Smooth muscle cell (in vitro differentiated cells): ENCODE data around the gene TSPAN32. TPM values are rescaled to one million over a fixed set of nuclear protein-coding genes. Genes with fewer than 3 reads are reported as not detected.

Source experiments
- DNase-seq: peaks from one replicate; lab custom pipeline; 2025; ENCODE audit not compliant: unreplicated experiment; lab: John Stamatoyannopoulos, UW
- H2AFZ ChIP-seq: fragments of 200-600 bp; sonication (generic); 2 replicates; pipeline ENCODE4 v1.6.0; 2016; ENCODE audit warnings: antibody characterized with exemption, low read depth, mild to moderate bottlenecking
- H3F3A ChIP-seq: fragments of 200-600 bp; sonication (generic); 2 replicates; pipeline ENCODE4 v1.6.0; 2017; ENCODE audit warnings: antibody characterized with exemption, low read depth
- H3K27ac ChIP-seq: fragments of 200-600 bp; sonication (generic); 2 replicates; pipeline ENCODE4 v1.5.1; 2016; ENCODE audit warnings: low read depth, mild to moderate bottlenecking
- H3K27me3 ChIP-seq: fragments of 200-600 bp; sonication (generic); 2 replicates; pipeline ENCODE4 v1.6.1; 2016; ENCODE audit warnings: low read depth, mild to moderate bottlenecking
- H3K36me3 ChIP-seq: fragments of 200-600 bp; sonication (generic); 2 replicates; pipeline ENCODE4 v1.5.1; 2016; ENCODE audit warnings: low read depth
- H3K4me1 ChIP-seq: fragments of 200-600 bp; sonication (generic); 2 replicates; pipeline ENCODE4 v1.5.1; 2016; ENCODE audit warnings: low read depth
- H3K4me2 ChIP-seq: fragments of 200-600 bp; sonication (generic); 2 replicates; pipeline ENCODE4 v1.6.0; 2016; ENCODE audit warnings: mild to moderate bottlenecking
- H3K4me3 ChIP-seq: fragments of 200-600 bp; sonication (generic); 2 replicates; pipeline ENCODE4 v1.5.1; 2016; ENCODE audit warnings: mild to moderate bottlenecking
- H3K79me2 ChIP-seq: fragments of 200-600 bp; sonication (generic); 2 replicates; pipeline ENCODE4 v1.6.0; 2016; ENCODE audit warnings: low read depth, mild to moderate bottlenecking
- H3K9ac ChIP-seq: fragments of 200-600 bp; sonication (generic); 2 replicates; pipeline ENCODE4 v1.6.0; 2016; ENCODE audit warnings: low read depth
- H3K9me3 ChIP-seq: fragments of 200-600 bp; sonication (generic); replicated peaks from 2 replicates; pipeline ENCODE4 v1.5.1; 2016; ENCODE audit warnings: low read depth
- H4K20me1 ChIP-seq: fragments of 200-600 bp; sonication (generic); 2 replicates; pipeline ENCODE4 v1.6.0; 2016; ENCODE audit warnings: low read depth
- WGBS: methylation state at CpG from one replicate; pipeline ENCODE4 v1.1.7; 2016; ENCODE audit warnings: low lambda C conversion rate; 5-methylcytosine and 5-hydroxymethylcytosine counted together
- polyA plus RNA-seq: library from polyadenylated mRNA; unstranded; fragments of >200 nt; fragmentation: Nextera tagmentation; extraction: Ambion mirVana; gene quantifications from 2 replicates; pipeline ENCODE4 v1.2.1, GENCODE V29; 2016
- total RNA-seq: library from RNA; depleted of rRNA; stranded (reverse); fragments of >200 nt; gene quantifications from 2 replicates; pipeline ENCODE4 v1.2.3, GENCODE V29; 2014
- TF ChIP-seq, protein P1 (sequence below): fragments of 200-600 bp; sonication (generic); IDR thresholded peaks from 2 replicates; pipeline ENCODE4 v1.5.1; 2017; ENCODE audit warnings: borderline replicate concordance, mild to moderate bottlenecking, antibody characterized with exemption; ENCODE audit not compliant: insufficient read depth, poor library complexity, severe bottlenecking

The TSPAN32 gene, protein sequence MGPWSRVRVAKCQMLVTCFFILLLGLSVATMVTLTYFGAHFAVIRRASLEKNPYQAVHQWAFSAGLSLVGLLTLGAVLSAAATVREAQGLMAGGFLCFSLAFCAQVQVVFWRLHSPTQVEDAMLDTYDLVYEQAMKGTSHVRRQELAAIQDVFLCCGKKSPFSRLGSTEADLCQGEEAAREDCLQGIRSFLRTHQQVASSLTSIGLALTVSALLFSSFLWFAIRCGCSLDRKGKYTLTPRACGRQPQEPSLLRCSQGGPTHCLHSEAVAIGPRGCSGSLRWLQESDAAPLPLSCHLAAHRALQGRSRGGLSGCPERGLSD
- total RNA-seq = not detected in 2 replicates
- polyA plus RNA-seq = 0.91 TPM in 1 of 2 replicates, not detected in the other

DNA sequence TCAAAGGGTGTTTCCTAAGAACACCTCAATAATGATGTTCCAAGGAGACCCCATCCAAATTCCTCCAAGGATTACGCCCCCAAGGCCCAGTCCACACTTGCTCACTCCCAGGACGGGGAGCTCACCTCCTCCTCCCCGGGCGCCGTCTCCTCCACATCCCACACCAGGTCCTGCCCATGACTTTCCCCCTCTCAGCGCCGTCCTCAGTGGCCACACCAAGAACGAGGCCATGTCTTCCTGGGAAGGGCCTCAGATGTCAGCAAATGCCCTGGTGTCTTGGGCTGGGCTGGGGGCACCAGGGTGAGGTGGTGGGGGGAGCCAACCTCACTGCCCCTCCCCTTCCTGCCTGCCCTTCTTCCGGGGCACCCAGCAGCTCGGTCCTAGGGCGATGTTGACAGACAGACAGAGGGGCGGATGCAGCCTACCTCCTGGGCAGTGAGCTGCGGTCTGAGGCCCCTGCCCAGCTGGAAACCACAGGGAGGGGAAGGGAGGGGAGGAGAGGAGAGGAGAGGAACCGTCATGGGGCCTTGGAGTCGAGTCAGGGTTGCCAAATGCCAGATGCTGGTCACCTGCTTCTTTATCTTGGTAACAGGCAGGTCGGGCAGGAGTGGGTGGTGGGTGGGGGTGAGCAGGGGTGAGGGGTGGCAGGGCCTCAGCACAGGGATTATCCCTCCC is at the start of gene TSPAN32, which contains the start of gene C11orf21:
TSPAN32 (plus strand) TSS at position 383 of the 675 bp plus-strand sequence; CDS start at position 520, 137 bp downstream.
C11orf21 (minus strand) TSS at position 288 of the 675 bp plus-strand sequence; CDS start at position 178, 110 bp downstream.
- TF ChIP-seq, protein P1, sequence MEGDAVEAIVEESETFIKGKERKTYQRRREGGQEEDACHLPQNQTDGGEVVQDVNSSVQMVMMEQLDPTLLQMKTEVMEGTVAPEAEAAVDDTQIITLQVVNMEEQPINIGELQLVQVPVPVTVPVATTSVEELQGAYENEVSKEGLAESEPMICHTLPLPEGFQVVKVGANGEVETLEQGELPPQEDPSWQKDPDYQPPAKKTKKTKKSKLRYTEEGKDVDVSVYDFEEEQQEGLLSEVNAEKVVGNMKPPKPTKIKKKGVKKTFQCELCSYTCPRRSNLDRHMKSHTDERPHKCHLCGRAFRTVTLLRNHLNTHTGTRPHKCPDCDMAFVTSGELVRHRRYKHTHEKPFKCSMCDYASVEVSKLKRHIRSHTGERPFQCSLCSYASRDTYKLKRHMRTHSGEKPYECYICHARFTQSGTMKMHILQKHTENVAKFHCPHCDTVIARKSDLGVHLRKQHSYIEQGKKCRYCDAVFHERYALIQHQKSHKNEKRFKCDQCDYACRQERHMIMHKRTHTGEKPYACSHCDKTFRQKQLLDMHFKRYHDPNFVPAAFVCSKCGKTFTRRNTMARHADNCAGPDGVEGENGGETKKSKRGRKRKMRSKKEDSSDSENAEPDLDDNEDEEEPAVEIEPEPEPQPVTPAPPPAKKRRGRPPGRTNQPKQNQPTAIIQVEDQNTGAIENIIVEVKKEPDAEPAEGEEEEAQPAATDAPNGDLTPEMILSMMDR = no peak
- no peak for DNase-seq

DNA sequence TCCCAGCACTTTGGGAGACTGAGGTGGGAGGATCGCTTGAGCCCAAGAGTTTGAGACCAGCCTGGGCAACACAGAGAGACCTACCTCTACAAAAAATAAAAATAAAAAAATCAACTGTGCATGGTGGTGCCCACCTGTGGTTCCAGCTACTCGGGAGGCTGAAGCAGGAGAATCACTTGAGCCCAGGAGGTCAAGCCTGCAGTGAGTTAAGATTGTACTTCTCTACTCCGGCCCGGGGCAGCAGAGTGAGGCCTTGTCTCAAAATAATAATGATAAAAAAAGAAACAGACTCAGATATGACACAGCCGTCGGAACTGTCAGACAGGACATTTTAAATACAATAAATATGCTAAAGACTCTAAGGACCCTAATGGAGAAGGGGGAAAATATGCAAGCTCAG is 49.8 kb upstream of the TSPAN32 start:
- no peak overlapping the region for H3K4me2 ChIP-seq
- H3K9ac ChIP-seq = no peak overlapping the region
- H3K79me2 ChIP-seq = no peaks in the 10 kb centered on the region
- H3K27me3 ChIP-seq = peaks cover 7% of the 10 kb centered on the region
- no peaks in the 10 kb centered on the region for H3F3A ChIP-seq
- no peak overlapping the region for H3K27ac ChIP-seq
- H3K4me1 ChIP-seq = no peaks in the 10 kb centered on the region
- no peak for DNase-seq
- no peaks in the 10 kb centered on the region for H4K20me1 ChIP-seq
- 89% methylated on average over 6 of the region's 6 CpGs for WGBS
- no peak overlapping the region for H3K4me3 ChIP-seq
- H3K9me3 ChIP-seq = no peaks in the 10 kb centered on the region
- no peaks in the 10 kb centered on the region for H3K36me3 ChIP-seq
- H2AFZ ChIP-seq = no peak overlapping the region
- TF ChIP-seq, protein P1 = no peak

More for the DNA sequence above, at the start of gene TSPAN32, which contains the start of gene C11orf21:
- Histone ChIP-seq H4K20me1 (no peaks in the 10 kb centered on the region), H3K36me3 (no peaks in the 10 kb centered on the region), H3K9ac (no peak within 1 kb of the TSS), H3K79me2 (no peaks in the 10 kb centered on the region), H3K27ac (no peak within 1 kb of the TSS), H3K4me1 (peaks cover 7% of the 10 kb centered on the region), H3K4me2 (no peak within 1 kb of the TSS), H3K27me3 (no peaks in the 10 kb centered on the region), H3K4me3 (no peak within 1 kb of the TSS), H3K9me3 (no peaks in the 10 kb centered on the region), H2AFZ (no peak within 1 kb of the TSS), H3F3A (no peaks in the 10 kb centered on the region)
- WGBS = 85% methylated on average over 13 of the region's 16 CpGs

DNA sequence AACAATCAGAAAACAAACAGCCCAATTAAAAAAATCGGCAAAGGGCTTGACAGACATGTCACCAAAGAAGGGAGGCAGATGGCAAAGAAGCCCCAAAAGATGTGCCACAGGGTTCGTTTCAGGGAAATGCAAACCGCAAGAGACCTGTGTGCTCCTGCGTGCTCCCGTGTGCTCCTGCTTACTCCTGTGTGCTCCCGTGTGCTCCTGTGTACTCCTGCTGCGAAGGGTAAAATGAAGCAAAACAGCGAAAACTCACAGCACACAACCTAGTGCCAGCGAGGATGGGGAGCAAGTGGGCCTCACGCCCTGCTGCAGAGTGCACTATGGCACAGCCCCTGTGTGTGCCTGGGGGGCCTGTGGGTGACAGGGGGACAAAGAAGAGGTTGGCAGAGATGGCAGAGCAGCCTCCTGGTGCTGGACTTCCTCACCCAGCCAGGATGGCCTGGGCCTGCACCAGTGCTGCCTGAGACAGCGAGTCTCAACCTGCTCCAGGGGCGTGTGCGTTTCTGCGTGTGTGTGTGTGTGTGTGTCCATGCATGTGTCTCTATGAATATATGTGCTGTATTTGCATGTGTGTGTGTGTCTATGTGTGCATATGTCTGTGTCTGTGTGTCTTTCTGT is 45.4 kb upstream of the TSPAN32 start:
- WGBS = 88% methylated on average over 14 of the region's 14 CpGs
- Histone ChIP-seq H3K4me2 (no peak overlapping the region), H3K27ac (no peak overlapping the region), H3K4me3 (no peak overlapping the region), H3K36me3 (no peaks in the 10 kb centered on the region), H4K20me1 (no peaks in the 10 kb centered on the region), H3K27me3 (peaks cover 10% of the 10 kb centered on the region), H3K79me2 (no peaks in the 10 kb centered on the region), H3K9me3 (no peaks in the 10 kb centered on the region), H2AFZ (no peak overlapping the region), H3K9ac (no peak overlapping the region), H3K4me1 (no peaks in the 10 kb centered on the region), H3F3A (no peaks in the 10 kb centered on the region)
- DNase-seq = no peak
- TF ChIP-seq, protein P1 = no peak
